Activated CD4-positive, alpha-beta T cell treated with anti-CD3 and anti-CD28 coated beads, Interleukin-2, amount 50 U/mL, for 24 hours (primary cell): Measurements from ENCODE around the gene PLPPR1.

ENCODE experiments used
- DNase-seq, 2 donors: peaks; one replicate each; pipeline ENCODE4 v3.0.0-alpha.2; 2020; ENCODE audit warnings: low read depth in 1 of 2, low spot score in 1 of 2

PLPPR1 gene

DNA sequence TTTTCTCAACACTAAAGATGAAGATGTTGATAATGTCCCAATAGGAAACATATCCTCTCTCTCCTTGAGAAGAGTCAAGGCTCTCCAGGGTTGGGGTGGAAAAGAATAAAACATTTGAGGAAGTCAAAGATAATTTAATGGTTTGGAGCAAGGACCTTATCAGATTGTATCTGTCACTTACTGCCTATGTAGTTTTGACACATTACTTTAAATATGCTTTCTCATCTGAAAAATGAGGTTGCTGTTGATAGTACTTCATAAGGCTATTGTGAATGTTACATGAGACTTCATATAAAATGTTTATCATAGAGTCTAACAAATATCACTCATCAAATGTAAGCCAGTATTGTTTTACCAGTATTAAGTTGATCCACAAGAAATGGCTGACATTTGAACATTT is 307.6 kb downstream of the PLPPR1 start:
- DNase-seq, result no peak

GRCh38 chr9:101337237-101337636 is 308.7 kb downstream of the PLPPR1 start:
- no peak for DNase-seq

GRCh38 chr9:101341958-101342357 is 313.4 kb downstream of the PLPPR1 start:
- DNase-seq, result no peak

DNA sequence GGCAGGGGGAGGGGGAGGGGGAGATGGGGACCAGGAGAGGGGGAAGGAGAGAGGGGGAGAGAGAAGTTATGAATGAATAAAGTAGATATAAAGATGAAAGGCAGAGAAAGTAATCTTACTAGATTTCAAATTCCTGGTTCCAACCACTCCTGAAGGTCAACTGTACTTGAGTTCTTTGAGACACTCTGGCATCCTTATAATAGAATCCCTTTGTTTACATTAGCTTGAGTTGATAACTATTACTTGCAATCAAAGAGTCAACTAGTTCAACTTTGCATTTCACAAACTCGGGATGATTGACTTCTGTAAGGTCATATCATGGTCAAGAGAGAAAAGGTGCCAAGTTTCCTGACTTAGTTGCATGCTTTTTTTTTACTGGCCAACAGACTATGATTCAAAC is 314.1 kb downstream of the PLPPR1 start:
- DNase-seq, result no peak

GRCh38 chr9:101350285-101350684 is 321.8 kb downstream of the PLPPR1 start:
- no peak for DNase-seq

DNA sequence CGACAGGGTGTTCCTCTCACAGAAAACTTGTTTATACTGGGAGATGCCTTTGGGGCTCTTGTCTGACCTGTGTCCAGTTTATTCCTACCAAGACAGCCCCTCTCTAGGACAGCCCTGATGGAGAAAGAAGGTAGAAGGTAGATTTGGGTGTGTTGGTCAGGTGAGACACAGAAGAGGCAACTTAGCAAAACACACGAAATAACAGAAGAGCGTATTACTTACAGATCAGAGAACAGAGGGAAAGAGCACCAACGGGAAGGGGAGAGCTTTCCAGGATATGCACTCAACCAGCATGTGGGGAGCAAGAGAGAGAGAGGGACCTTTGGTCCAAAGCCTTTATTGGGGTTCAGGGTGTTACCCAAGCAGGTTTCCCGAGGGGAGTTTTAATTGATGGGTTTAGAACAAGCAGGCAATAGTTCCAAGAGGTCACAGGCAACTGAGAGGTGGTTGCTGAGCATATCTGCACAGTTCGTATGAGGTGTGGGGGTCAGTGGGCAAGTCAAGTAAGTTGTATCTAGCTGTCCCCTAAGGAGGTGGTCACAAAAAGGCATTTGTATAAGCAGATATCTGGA is 324.5 kb downstream of the PLPPR1 start:
- no peak for DNase-seq

- no peak for DNase-seq
Observed at GRCh38 chr9:101353683-101354082, 325.2 kb downstream of the PLPPR1 start.

- no peak for DNase-seq
Observed at GRCh38 chr9:101354143-101354764, 325.7 kb downstream of the PLPPR1 start.

DNA sequence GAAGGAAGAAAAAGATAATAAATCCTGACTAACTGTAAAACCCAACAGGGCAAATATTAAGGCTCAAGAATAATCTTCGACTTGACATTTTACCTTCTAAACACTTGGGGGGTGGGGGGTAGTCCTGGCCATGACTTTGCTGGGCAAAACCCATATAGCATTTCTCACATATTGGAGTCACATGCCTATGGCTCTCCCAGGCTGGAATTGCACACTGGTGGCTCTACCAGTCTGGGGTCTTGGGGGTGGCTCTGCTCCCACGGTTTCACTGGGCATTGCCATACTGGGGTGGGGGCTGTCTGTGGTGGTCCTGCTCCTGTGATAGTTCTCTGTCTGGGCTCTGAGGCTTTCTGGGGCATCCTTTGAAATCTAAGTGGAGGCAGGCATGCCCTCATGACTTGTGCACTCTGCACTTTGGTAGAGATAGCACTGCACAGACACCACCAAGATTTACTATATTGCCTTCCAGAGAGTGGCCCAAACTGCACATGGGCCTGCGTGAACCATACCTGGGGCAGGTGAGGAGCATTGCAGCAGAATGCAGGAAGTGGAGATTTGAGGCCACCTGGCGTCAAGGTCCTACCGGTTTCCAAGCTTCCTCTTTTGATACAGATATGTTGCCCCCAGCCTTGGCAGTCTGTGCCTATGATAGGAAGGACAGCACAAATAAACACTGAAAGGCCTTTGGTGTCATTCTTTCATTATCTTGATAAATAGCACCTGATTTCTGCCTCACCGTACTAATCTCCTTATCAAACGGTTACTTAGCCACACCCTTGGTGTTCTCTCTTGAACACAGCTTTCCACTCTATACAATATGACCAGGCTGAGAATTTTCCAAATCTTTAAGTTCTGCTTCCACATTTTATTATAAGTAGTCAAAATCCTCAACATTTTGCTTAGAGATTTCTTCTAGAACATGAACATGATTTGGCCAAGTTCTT is 326.5 kb downstream of the PLPPR1 start:
- DNase-seq, result no peak

DNA sequence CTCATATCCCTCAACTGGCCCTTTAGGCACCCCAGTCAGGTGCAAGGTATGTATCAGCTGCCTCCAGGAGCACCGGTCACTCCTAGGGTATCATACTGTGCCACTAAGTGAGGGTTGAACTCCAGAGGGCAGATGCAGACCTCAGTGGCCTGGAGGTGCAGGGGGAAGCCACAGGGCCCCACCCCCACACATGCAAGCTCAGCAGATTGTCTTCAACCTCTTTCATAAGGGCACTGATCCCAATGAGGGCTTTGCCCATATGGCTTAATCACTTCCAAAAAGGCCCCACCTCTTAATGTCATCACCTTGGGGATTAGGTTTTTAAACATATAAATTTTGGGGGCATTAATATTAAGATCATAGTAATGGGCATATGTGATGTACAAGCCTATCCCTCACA is 328.1 kb downstream of the PLPPR1 start:
- no peak for DNase-seq

- no peak for DNase-seq
Observed at GRCh38 chr9:101359679-101360078, 331.2 kb downstream of the PLPPR1 start.

DNA sequence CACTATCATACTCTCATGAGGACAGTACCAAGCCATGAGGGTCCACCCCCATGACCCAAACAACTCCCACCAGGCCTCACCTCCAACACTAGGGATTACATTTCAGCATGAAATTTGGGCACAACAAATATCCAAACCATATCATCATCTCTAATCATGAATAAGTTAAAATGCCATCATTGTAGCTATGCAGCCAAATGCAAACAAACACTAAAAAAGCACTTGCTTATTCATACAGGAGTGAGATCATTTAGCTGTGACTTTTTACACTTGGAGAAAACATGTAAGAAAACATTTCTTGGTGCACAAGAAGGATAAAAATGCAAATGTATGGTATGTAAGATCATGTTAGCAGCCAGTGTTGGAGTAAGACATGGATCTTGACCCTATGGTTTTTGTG is 332.1 kb downstream of the PLPPR1 start:
- DNase-seq, result no peak

- no peak for DNase-seq
Observed at GRCh38 chr9:101362450-101362849, 333.9 kb downstream of the PLPPR1 start.

DNA sequence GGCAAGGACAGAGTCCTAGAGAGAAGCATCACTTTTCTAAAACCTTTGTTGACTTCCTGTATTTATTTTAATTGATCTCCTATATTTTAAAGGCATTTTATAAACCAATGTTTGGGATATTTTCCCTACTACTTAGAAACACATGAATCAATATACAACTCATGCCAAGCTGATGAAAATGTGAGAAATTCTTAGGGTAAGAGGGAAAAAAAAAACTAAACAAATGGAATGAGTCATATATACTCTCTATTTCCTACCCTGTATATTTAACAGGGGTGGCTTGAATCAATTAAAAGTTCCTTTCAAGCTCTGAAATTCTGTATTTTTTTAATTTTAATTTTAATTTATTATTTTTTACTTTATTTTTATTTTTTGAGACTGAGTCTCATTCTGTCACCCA is 336.7 kb downstream of the PLPPR1 start:
- DNase-seq, result no peak

- no peak for DNase-seq
Observed at GRCh38 chr9:101366038-101366756, 337.7 kb downstream of the PLPPR1 start.

DNA sequence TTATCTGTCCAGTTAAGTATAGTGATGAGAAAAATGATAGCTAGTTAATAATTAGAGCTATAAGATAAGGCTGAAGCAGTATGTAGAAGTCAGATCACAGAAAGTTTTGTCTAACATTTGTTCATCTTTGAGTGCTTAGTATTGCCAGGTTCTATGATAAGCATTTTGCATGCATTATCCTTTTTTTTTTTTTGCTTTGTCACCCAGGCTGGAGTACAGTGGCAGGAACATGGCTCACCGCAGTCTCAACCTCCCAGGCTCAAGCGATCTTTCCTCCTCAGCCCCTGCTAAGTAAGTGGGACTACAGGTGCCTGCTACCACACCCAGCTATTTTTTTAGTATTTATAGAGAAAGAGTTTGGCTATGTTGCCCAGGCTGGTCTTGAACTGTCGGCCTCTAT is 338.8 kb downstream of the PLPPR1 start:
- no peak for DNase-seq

- no peak for DNase-seq
Observed at GRCh38 chr9:101369286-101369685, 340.8 kb downstream of the PLPPR1 start.

GRCh38 chr9:101369884-101370531 is 341.5 kb downstream of the PLPPR1 start:
- no peak for DNase-seq

DNA sequence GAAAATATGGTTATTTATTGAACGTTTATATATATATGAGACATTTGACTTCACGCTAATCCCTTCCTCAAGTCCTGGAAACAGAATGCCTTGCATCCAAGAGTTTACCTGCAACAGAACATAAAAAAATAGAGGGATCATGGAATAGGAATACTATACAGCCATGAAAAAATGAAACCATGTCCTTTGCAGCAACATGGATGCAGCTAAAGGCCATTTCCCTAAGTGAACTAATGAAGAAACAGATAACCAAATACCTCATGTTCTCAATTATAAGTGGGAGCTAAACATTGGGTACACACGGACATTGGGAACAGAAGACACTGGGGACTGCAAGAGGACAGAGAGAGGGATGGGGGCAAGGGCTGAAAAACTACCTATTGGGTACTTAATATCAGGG is 343.3 kb downstream of the PLPPR1 start:
- DNase-seq, result no peak

GRCh38 chr9:101372327-101373118 is 344.0 kb downstream of the PLPPR1 start:
- no peak for DNase-seq
